ENCODE data around the gene ZNF460.

The ZNF460 gene

GRCh38 chr19:57305056-57305455 is 24.8 kb downstream of the ZNF460 start:
- Mint-ChIP-seq H3K27ac (no peak overlapping the region), H3K4me1 (ENCODE audit: low read depth) (peaks cover 4% of the 10 kb centered on the region)

GRCh38 chr19:57308514-57308913 is 28.2 kb downstream of the ZNF460 start:
- Mint-ChIP-seq H3K4me1 (ENCODE audit: low read depth) (no peaks in the 10 kb centered on the region), H3K27me3 (no peaks in the 10 kb centered on the region), H3K27ac (no peak overlapping the region), H3K36me3 (peaks cover 9% of the 10 kb centered on the region), H3K4me3 (no peak overlapping the region), H3K9me3 (ENCODE audit: low read depth) (peaks cover 6% of the 10 kb centered on the region)

More at GRCh38 chr19:57305056-57305455, 24.8 kb downstream of the ZNF460 start:
- H3K27me3 Mint-ChIP-seq = no peaks in the 10 kb centered on the region
- H3K36me3 Mint-ChIP-seq = peaks cover 27% of the 10 kb centered on the region
- H3K9me3 Mint-ChIP-seq (ENCODE audit: low read depth) = peaks cover 8% of the 10 kb centered on the region
- no peak overlapping the region for H3K4me3 Mint-ChIP-seq

- Mint-ChIP-seq H3K9me3 (ENCODE audit: low read depth) (peaks cover 23% of the 10 kb centered on the region), H3K36me3 (peaks cover 8% of the 10 kb centered on the region), H3K27me3 (peaks cover 6% of the 10 kb centered on the region), H3K27ac (no peak overlapping the region), H3K4me1 (ENCODE audit: low read depth) (no peaks in the 10 kb centered on the region), H3K4me3 (no peak overlapping the region)
Measured at GRCh38 chr19:57310792-57311191, 30.5 kb downstream of the ZNF460 start.

GRCh38 chr19:57314146-57314545 is 33.9 kb downstream of the ZNF460 start:
- Mint-ChIP-seq H3K9me3 (ENCODE audit: low read depth) (peaks cover 29% of the 10 kb centered on the region), H3K4me1 (ENCODE audit: low read depth) (no peaks in the 10 kb centered on the region), H3K4me3 (no peak overlapping the region), H3K36me3 (peaks cover 13% of the 10 kb centered on the region), H3K27ac (no peak overlapping the region), H3K27me3 (peaks cover 20% of the 10 kb centered on the region)

GRCh38 chr19:57317503-57317902 is 37.2 kb downstream of the ZNF460 start:
- Mint-ChIP-seq H3K9me3 (ENCODE audit: low read depth) (peaks cover 28% of the 10 kb centered on the region), H3K27ac (no peak overlapping the region)

GRCh38 chr19:57319869-57320179 is 39.5 kb downstream of the ZNF460 start:
- peak overlapping the region; percentile 95 for H3K4me3 Mint-ChIP-seq
- peaks cover 28% of the 10 kb centered on the region for H3K9me3 Mint-ChIP-seq (ENCODE audit: low read depth)
- peaks cover 26% of the 10 kb centered on the region for H3K4me1 Mint-ChIP-seq (ENCODE audit: low read depth)
- peak overlapping the region; percentile 93 for H3K27ac Mint-ChIP-seq
- peaks cover 35% of the 10 kb centered on the region for H3K36me3 Mint-ChIP-seq
- H3K27me3 Mint-ChIP-seq = peaks cover 18% of the 10 kb centered on the region

More at GRCh38 chr19:57317503-57317902, 37.2 kb downstream of the ZNF460 start:
- Mint-ChIP-seq H3K4me3 (no peak overlapping the region), H3K36me3 (peaks cover 21% of the 10 kb centered on the region), H3K27me3 (peaks cover 20% of the 10 kb centered on the region), H3K4me1 (ENCODE audit: low read depth) (peaks cover 22% of the 10 kb centered on the region)

GRCh38 chr19:57320180-57321084 is 40.1 kb downstream of the ZNF460 start, which contains the start of gene ZNF543:
ZNF543 (plus strand) TSS chr19:57320472; CDS start chr19:57320854, 382 bp downstream.
- Mint-ChIP-seq H3K4me1 (ENCODE audit: low read depth) (peaks cover 26% of the 10 kb centered on the region), H3K36me3 (peaks cover 41% of the 10 kb centered on the region), H3K27ac (peak within 1 kb of the TSS; percentile 93), H3K4me3 (peak within 1 kb of the TSS; percentile 95), H3K27me3 (peaks cover 18% of the 10 kb centered on the region), H3K9me3 (ENCODE audit: low read depth) (peaks cover 28% of the 10 kb centered on the region)

GRCh38 chr19:57321116-57321515 is 40.8 kb downstream of the ZNF460 start:
- Mint-ChIP-seq H3K4me3 (peak overlapping the region; percentile 95), H3K9me3 (ENCODE audit: low read depth) (peaks cover 23% of the 10 kb centered on the region), H3K36me3 (peaks cover 43% of the 10 kb centered on the region), H3K27me3 (peaks cover 11% of the 10 kb centered on the region), H3K27ac (peak overlapping the region; percentile 93), H3K4me1 (ENCODE audit: low read depth) (peaks cover 26% of the 10 kb centered on the region)

GRCh38 chr19:57321751-57322150 is 41.5 kb downstream of the ZNF460 start:
- peaks cover 19% of the 10 kb centered on the region for H3K9me3 Mint-ChIP-seq (ENCODE audit: low read depth)
- H3K36me3 Mint-ChIP-seq = peaks cover 44% of the 10 kb centered on the region
- peak overlapping the region; percentile 95 for H3K4me3 Mint-ChIP-seq
- H3K27me3 Mint-ChIP-seq = peaks cover 7% of the 10 kb centered on the region
- peaks cover 26% of the 10 kb centered on the region for H3K4me1 Mint-ChIP-seq (ENCODE audit: low read depth)
- no peak overlapping the region for H3K27ac Mint-ChIP-seq

GRCh38 chr19:57324992-57325391 is 44.7 kb downstream of the ZNF460 start:
- H3K27ac Mint-ChIP-seq = no peak overlapping the region
- peaks cover 20% of the 10 kb centered on the region for H3K4me1 Mint-ChIP-seq (ENCODE audit: low read depth)
- H3K4me3 Mint-ChIP-seq = no peak overlapping the region
- H3K36me3 Mint-ChIP-seq = peaks cover 63% of the 10 kb centered on the region
- no peaks in the 10 kb centered on the region for H3K27me3 Mint-ChIP-seq
- peaks cover 23% of the 10 kb centered on the region for H3K9me3 Mint-ChIP-seq (ENCODE audit: low read depth)

- no peaks in the 10 kb centered on the region for H3K27me3 Mint-ChIP-seq
- H3K27ac Mint-ChIP-seq = no peak overlapping the region
- no peaks in the 10 kb centered on the region for H3K4me1 Mint-ChIP-seq (ENCODE audit: low read depth)
- peaks cover 60% of the 10 kb centered on the region for H3K36me3 Mint-ChIP-seq
- H3K4me3 Mint-ChIP-seq = no peak overlapping the region
- peaks cover 20% of the 10 kb centered on the region for H3K9me3 Mint-ChIP-seq (ENCODE audit: low read depth)
Measured at GRCh38 chr19:57327993-57328392, 47.7 kb downstream of the ZNF460 start.

GRCh38 chr19:57334191-57334590 is 53.9 kb downstream of the ZNF460 start:
- H3K36me3 Mint-ChIP-seq = peaks cover 30% of the 10 kb centered on the region
- H3K27me3 Mint-ChIP-seq = no peaks in the 10 kb centered on the region
- peaks cover 18% of the 10 kb centered on the region for H3K9me3 Mint-ChIP-seq (ENCODE audit: low read depth)
- no peak overlapping the region for H3K4me3 Mint-ChIP-seq
- no peaks in the 10 kb centered on the region for H3K4me1 Mint-ChIP-seq (ENCODE audit: low read depth)
- H3K27ac Mint-ChIP-seq = no peak overlapping the region

- no peak overlapping the region for H3K27ac Mint-ChIP-seq
- H3K9me3 Mint-ChIP-seq (ENCODE audit: low read depth) = peaks cover 26% of the 10 kb centered on the region
- H3K4me3 Mint-ChIP-seq = no peak overlapping the region
Measured at GRCh38 chr19:57338877-57339276, 58.6 kb downstream of the ZNF460 start.

GRCh38 chr19:57342582-57342981 is 62.3 kb downstream of the ZNF460 start:
- Mint-ChIP-seq H3K9me3 (ENCODE audit: low read depth) (peaks cover 18% of the 10 kb centered on the region), H3K4me1 (ENCODE audit: low read depth) (no peaks in the 10 kb centered on the region), H3K4me3 (no peak overlapping the region), H3K27me3 (peaks cover 6% of the 10 kb centered on the region), H3K36me3 (peaks cover 15% of the 10 kb centered on the region), H3K27ac (no peak overlapping the region)

More at GRCh38 chr19:57338877-57339276, 58.6 kb downstream of the ZNF460 start:
- Mint-ChIP-seq H3K27me3 (no peaks in the 10 kb centered on the region), H3K36me3 (peaks cover 22% of the 10 kb centered on the region), H3K4me1 (ENCODE audit: low read depth) (no peaks in the 10 kb centered on the region)

Measured in activated naive CD8-positive, alpha-beta T cell (primary cell).